B cell (primary cell): ENCODE measurements around the gene IKZF3. TPM values are rescaled to one million over a fixed set of nuclear protein-coding genes. Genes with fewer than 3 reads are reported as not detected.

ENCODE experiments used
- ATAC-seq: fragments of 200-7000 bp; cut with Tn5 transposase; one replicate; pipeline ENCODE4 v1.10.0; 2021; ENCODE audit warnings: low read depth, mild to moderate bottlenecking, moderate number of reproducible peaks, moderate library complexity
- CTCF ChIA-PET: fragments of 350-600 bp; sonication (Branson Sonifier 250); formaldehyde crosslinking; loops from one replicate; lab custom pipeline; 2021; ENCODE audit warnings: antibody characterized with exemption, inconsistent platforms; lab: Charles Lee
- POLR2A ChIA-PET: fragments of 350-600 bp; sonication (Branson Sonifier 250); formaldehyde crosslinking; loops from one replicate; lab custom pipeline; 2021; ENCODE audit warnings: antibody characterized with exemption; lab: Charles Lee
- DNase-seq: peaks from one replicate; pipeline ENCODE4 v3.0.0; 2013
- H2AFZ ChIP-seq: 2 replicates; pipeline ENCODE4 v1.6.1; 2012; ENCODE audit warnings: mild to moderate bottlenecking, low read depth, low read length; ENCODE audit not compliant: insufficient read depth, poor library complexity, severe bottlenecking
- H3K27ac ChIP-seq, 2 donors: 1 replicate in 1 of 2; 2 replicates in 1 of 2; pipeline ENCODE4 v1.5.1; 2012 to 2013; ENCODE audit warnings: low read length in 2 of 2, mild to moderate bottlenecking in 2 of 2, moderate library complexity in 1 of 2
- H3K27me3 ChIP-seq, 4 experiments: fragments of 200-600 bp in 1 of 4; sonication (generic) in 1 of 4; replicated peaks in 1 of 4; 1 replicate in 2 of 4; 2 replicates in 2 of 4; pipeline versions ENCODE4 v1.6.1 to v1.7.0; 2013 to 2016; ENCODE audit warnings: low read length in 3 of 4, mild to moderate bottlenecking in 2 of 4, mixed read lengths in 1 of 4, moderate library complexity in 1 of 4; ENCODE audit not compliant: insufficient read depth in 4 of 4, control insufficient read depth in 3 of 4; ENCODE audit errors: control extremely low read depth in 1 of 4
- H3K36me3 ChIP-seq, 2 experiments: replicated peaks in 1 of 2; 1 replicate in 1 of 2; 2 replicates in 1 of 2; pipeline versions ENCODE4 v1.6.1 to v1.7.1; 2013; ENCODE audit warnings: low read length in 1 of 2; ENCODE audit not compliant: insufficient read depth in 2 of 2, control insufficient read depth in 1 of 2; ENCODE audit errors: control extremely low read depth in 1 of 2, extremely low read depth in 1 of 2
- H3K4me1 ChIP-seq, 2 donors: fragments of 200-600 bp in 1 of 2; sonication (generic) in 1 of 2; 1 replicate in 1 of 2; 2 replicates in 1 of 2; pipeline versions ENCODE4 v1.5.1 to v1.6.1; 2013 to 2017; ENCODE audit warnings: low read length in 2 of 2; ENCODE audit not compliant: control insufficient read depth in 2 of 2, insufficient read depth in 2 of 2
- H3K4me2 ChIP-seq: replicated peaks from 2 replicates; pipeline ENCODE3; 2012; ENCODE audit warnings: mild to moderate bottlenecking, low read depth, low read length; ENCODE audit not compliant: poor library complexity, severe bottlenecking
- H3K4me3 ChIP-seq, 5 experiments: fragments of 200-600 bp in 1 of 5; sonication (generic) in 1 of 5; 1 replicate in 3 of 5; 2 replicates in 2 of 5; pipeline versions ENCODE4 v1.5.1 to v1.7.0; 2011 to 2016; ENCODE audit warnings: low read length in 4 of 5, mild to moderate bottlenecking in 4 of 5, low read depth in 2 of 5, control low read depth in 1 of 5, moderate library complexity in 1 of 5; ENCODE audit not compliant: insufficient read depth in 1 of 5; ENCODE audit errors: control extremely low read depth in 1 of 5, extremely low read depth in 1 of 5
- H3K79me2 ChIP-seq: fragments of 200-600 bp; sonication (generic); one replicate; pipeline ENCODE4 v1.6.0; 2016; ENCODE audit warnings: low read length; ENCODE audit not compliant: control insufficient read depth, insufficient read depth
- H3K9ac ChIP-seq: fragments of 200-600 bp; sonication (generic); 2 replicates; pipeline ENCODE4 v1.6.1; 2017; ENCODE audit warnings: mild to moderate bottlenecking, low read length, moderate library complexity
- H3K9me3 ChIP-seq, 3 donors: one replicate each; pipeline versions ENCODE4 v1.6.1 to v1.7.1; 2013; ENCODE audit warnings: low read length in 2 of 3; ENCODE audit not compliant: control insufficient read depth in 2 of 3, insufficient read depth in 1 of 3; ENCODE audit errors: control extremely low read depth in 1 of 3
- H4K20me1 ChIP-seq: 2 replicates; pipeline ENCODE4 v1.6.0; 2012; ENCODE audit warnings: mild to moderate bottlenecking, low read length; ENCODE audit not compliant: insufficient read depth, control insufficient read depth, poor library complexity, severe bottlenecking
- H3K27ac Mint-ChIP-seq: one replicate; pipeline ENCODE4 v1.8.0; 2021; ENCODE audit warnings: mixed read lengths
- H3K27me3 Mint-ChIP-seq: one replicate; pipeline ENCODE4 v1.8.0; 2021; ENCODE audit warnings: mixed read lengths
- H3K4me1 Mint-ChIP-seq: one replicate; pipeline ENCODE4 v1.8.0; 2021; ENCODE audit warnings: mixed read lengths
- H3K4me3 Mint-ChIP-seq: one replicate; pipeline ENCODE4 v1.8.0; 2021; ENCODE audit warnings: mixed read lengths
- H3K9me3 Mint-ChIP-seq: one replicate; pipeline ENCODE4 v1.8.0; 2022; ENCODE audit warnings: mixed read lengths; ENCODE audit not compliant: insufficient read depth
- EZH2 ChIP-seq: IDR thresholded peaks from 2 replicates; pipeline ENCODE4 v1.6.1; 2012; ENCODE audit warnings: borderline replicate concordance, low read depth, mild to moderate bottlenecking, moderate library complexity, low read length; ENCODE audit not compliant: insufficient read depth, poor library complexity, severe bottlenecking
- WGBS: methylation state at CpG from one replicate; pipeline ENCODE4 v1.1.5; 2013; ENCODE audit warnings: missing lambda C conversion rate; ENCODE audit not compliant: insufficient coverage; 5-methylcytosine and 5-hydroxymethylcytosine counted together
- intact Hi-C: fragments of 100-400 bp; cut with micrococcal nuclease; formaldehyde crosslinking; loops from one replicate; pipeline ENCODE4 v1.10.0; 2022
- polyA plus RNA-seq: library from polyadenylated mRNA; depleted of rRNA; stranded (reverse); fragments of >200 nt; gene quantifications from 2 replicates; pipeline ENCODE4 v1.2.3, GENCODE V29; 2012
- total RNA-seq, 2 donors: library from RNA; stranded (reverse); fragments of 120-200 nt in 1 of 2; gene quantifications; 1 replicate in 1 of 2; 2 replicates in 1 of 2; pipeline versions ENCODE4 v1.2.3 to v1.2.4, GENCODE V29; 2013 to 2022
- TF ChIP-seq, protein P1 (sequence below): fragments of 200-600 bp; IDR thresholded peaks from one replicate; pipeline ENCODE4 v1.8.0; 2022; ENCODE audit warnings: antibody characterized with exemption, mild to moderate bottlenecking

The IKZF3 gene
- total and polyA plus RNA-seq, 2 donors (not counting 1 experiment from before 2014, with no cell fraction given): 63.0 to 178 TPM

DNA sequence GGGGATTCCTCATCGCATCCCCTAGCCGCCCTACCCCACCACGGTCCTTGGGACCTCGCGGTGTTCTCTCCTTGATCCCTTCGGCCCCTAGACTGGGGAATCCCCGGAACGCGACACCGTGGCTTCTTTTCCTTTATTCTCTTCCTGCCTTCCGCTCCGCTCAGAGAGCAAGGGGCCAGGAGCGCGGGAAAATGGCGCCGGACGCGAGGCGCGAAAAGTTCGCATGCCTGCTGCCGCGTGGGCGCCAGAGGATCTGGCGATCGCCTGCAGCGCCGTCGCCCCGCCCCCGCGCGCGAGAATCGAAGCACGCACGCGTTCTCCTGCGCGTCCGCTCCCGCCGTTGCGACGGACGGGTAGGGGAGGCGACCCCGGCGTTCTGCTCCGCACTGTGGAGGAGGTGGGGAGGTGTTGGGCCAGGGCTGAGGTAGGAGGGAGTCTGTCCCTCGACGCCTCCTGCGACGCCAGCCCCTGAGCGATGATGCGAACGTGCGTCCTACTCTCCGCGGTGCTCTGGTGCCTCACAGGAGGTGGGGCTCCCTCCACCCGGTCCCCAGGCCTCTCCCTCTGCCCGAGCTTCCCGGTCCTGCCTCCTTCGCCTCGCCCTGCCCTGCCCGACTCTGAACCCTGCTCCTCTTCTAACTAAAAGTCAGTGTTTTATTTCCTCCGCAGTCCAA lies 3.9 kb upstream of the IKZF3 start, which contains the start of gene ZPBP2:
ZPBP2 (plus strand) TSS at position 323 of the 674 bp plus-strand sequence; CDS start at position 476, 153 bp downstream.
- H3K4me1 Mint-ChIP-seq: peaks cover 68% of the 10 kb centered on the region

More for the DNA sequence above, 3.9 kb upstream of the IKZF3 start, which contains the start of gene ZPBP2:
- Mint-ChIP-seq H3K4me3 (peak within 1 kb of the TSS; percentile 69), H3K9me3 (no peaks in the 10 kb centered on the region), H3K27ac (peak within 1 kb of the TSS; percentile 90), H3K27me3 (no peaks in the 10 kb centered on the region)
- ChIA-PET POLR2A (interaction anchor here (1.2 kb wide), 2 partner anchors 112 to 113 kb away, joined by 3 to 4 read pairs; no protein-coding TSS in a partner anchor), CTCF (interaction anchor here (1.0 to 1.4 kb wide), 4 partner anchors 8 to 246 kb away, joined by 3 to 6 read pairs (median 4); no protein-coding TSS in a partner anchor)
- DNase-seq: peak; percentile 91
- H3K36me3 ChIP-seq: no peaks in the 10 kb centered on the region
- peak within 1 kb of the TSS; percentile 39 for H3K9ac ChIP-seq
- no peak for TF ChIP-seq EZH2
- TF ChIP-seq, protein P1, sequence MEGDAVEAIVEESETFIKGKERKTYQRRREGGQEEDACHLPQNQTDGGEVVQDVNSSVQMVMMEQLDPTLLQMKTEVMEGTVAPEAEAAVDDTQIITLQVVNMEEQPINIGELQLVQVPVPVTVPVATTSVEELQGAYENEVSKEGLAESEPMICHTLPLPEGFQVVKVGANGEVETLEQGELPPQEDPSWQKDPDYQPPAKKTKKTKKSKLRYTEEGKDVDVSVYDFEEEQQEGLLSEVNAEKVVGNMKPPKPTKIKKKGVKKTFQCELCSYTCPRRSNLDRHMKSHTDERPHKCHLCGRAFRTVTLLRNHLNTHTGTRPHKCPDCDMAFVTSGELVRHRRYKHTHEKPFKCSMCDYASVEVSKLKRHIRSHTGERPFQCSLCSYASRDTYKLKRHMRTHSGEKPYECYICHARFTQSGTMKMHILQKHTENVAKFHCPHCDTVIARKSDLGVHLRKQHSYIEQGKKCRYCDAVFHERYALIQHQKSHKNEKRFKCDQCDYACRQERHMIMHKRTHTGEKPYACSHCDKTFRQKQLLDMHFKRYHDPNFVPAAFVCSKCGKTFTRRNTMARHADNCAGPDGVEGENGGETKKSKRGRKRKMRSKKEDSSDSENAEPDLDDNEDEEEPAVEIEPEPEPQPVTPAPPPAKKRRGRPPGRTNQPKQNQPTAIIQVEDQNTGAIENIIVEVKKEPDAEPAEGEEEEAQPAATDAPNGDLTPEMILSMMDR: no peak
- H3K79me2 ChIP-seq: peaks cover 44% of the 10 kb centered on the region
- peak within 1 kb of the TSS; percentile 87 for H3K4me2 ChIP-seq
- peaks cover 58 to 60% of the 10 kb centered on the region in 2 donors for H3K4me1 ChIP-seq
- H2AFZ ChIP-seq: peak within 1 kb of the TSS; percentile 70
- H3K27me3 ChIP-seq: no peaks in the 10 kb centered on the region
- H3K4me3 ChIP-seq: peak within 1 kb of the TSS in 4 of 5 experiments; percentile 20 to 46 (median 25)
- H4K20me1 ChIP-seq: no peaks in the 10 kb centered on the region
- H3K9me3 ChIP-seq: peaks cover 0 to 17% (median 5%) of the 10 kb centered on the region in 3 donors
- 30% methylated on average over 63 of the region's 67 CpGs for WGBS
- ATAC-seq: peak; percentile 2
- peak within 1 kb of the TSS; percentile 94 to 96 for H3K27ac ChIP-seq
- intact Hi-C loops: loop anchor here (5.0 kb wide), 1 partner anchor 201 kb away; the partner anchor contains the start of genes PNMT and TCAP
